ENCODE results near the gene IL15RA.

- no peak for TF ChIP-seq CTCF (IDR thresholded peaks at IDR 0.05)
- no peak for TF ChIP-seq EZH2 (IDR thresholded peaks at IDR 0.05; ENCODE audit: borderline replicate concordance, insufficient read depth, low read depth, low read length, poor library complexity, severe bottlenecking)
Observed at GRCh38 chr10:5991708-5992107, 14.4 kb upstream of the IL15RA start.

Data from B cell (primary cell).